Thymus (tissue), 11 donors: Measurements from ENCODE around the gene GALNT4. TPM values are rescaled to one million over a fixed set of nuclear protein-coding genes. Genes with fewer than 3 reads are reported as not detected.

Experiments
- DNase-seq, 9 donors: peaks; one replicate each; pipeline ENCODE4 v3.0.0-alpha.2; 2013; ENCODE audit warnings: low spot score in 9 of 9, low read depth in 6 of 9, missing footprints in 1 of 9
- H3K27ac ChIP-seq, 2 donors: one replicate each; pipeline ENCODE4 v1.5.1; 2013; ENCODE audit warnings: control low read depth in 1 of 2, low read depth in 1 of 2, low read length in 1 of 2, mild to moderate bottlenecking in 1 of 2, moderate library complexity in 1 of 2
- H3K27me3 ChIP-seq, 2 donors: one replicate each; pipeline ENCODE4 v1.5.1; 2013; ENCODE audit warnings: low read length in 1 of 2; ENCODE audit not compliant: control insufficient read depth in 2 of 2, insufficient read depth in 1 of 2
- H3K36me3 ChIP-seq, 2 donors: one replicate each; pipeline ENCODE4 v1.5.1; 2013; ENCODE audit warnings: low read length in 1 of 2, mild to moderate bottlenecking in 1 of 2, moderate library complexity in 1 of 2; ENCODE audit not compliant: control insufficient read depth in 2 of 2, insufficient read depth in 2 of 2
- H3K4me1 ChIP-seq, 2 donors: one replicate each; pipeline ENCODE4 v1.5.1; 2013; ENCODE audit warnings: low read length in 2 of 2; ENCODE audit not compliant: control insufficient read depth in 2 of 2, insufficient read depth in 2 of 2
- H3K4me3 ChIP-seq, 2 donors: one replicate each; pipeline ENCODE4 v1.5.1; 2013; ENCODE audit warnings: low read length in 2 of 2, control low read depth in 1 of 2, mild to moderate bottlenecking in 1 of 2
- H3K9me3 ChIP-seq, 2 donors: one replicate each; pipeline ENCODE4 v1.5.1; 2013; ENCODE audit warnings: low read length in 1 of 2, mild to moderate bottlenecking in 1 of 2; ENCODE audit not compliant: control insufficient read depth in 2 of 2, insufficient read depth in 1 of 2
- WGBS: extraction: QIAGEN DNeasy Blood & Tissue Kit; methylation state at CpG from one replicate; pipeline ENCODE4 v1.1.7; 2013; 5-methylcytosine and 5-hydroxymethylcytosine counted together
- polyA plus RNA-seq: library from polyadenylated mRNA; stranded (reverse); fragments of 200-250 nt; gene quantifications from one replicate; pipeline ENCODE4 v1.2.3, GENCODE V29; 2013
- total RNA-seq: library from RNA; stranded (reverse); fragments of 120-200 nt; gene quantifications from one replicate; pipeline ENCODE4 v1.2.4, GENCODE V29; 2013
- donor health status: healthy.

Gene GALNT4
- total and polyA plus RNA-seq, 2 donors: 1.3 to 2.9 TPM

DNA sequence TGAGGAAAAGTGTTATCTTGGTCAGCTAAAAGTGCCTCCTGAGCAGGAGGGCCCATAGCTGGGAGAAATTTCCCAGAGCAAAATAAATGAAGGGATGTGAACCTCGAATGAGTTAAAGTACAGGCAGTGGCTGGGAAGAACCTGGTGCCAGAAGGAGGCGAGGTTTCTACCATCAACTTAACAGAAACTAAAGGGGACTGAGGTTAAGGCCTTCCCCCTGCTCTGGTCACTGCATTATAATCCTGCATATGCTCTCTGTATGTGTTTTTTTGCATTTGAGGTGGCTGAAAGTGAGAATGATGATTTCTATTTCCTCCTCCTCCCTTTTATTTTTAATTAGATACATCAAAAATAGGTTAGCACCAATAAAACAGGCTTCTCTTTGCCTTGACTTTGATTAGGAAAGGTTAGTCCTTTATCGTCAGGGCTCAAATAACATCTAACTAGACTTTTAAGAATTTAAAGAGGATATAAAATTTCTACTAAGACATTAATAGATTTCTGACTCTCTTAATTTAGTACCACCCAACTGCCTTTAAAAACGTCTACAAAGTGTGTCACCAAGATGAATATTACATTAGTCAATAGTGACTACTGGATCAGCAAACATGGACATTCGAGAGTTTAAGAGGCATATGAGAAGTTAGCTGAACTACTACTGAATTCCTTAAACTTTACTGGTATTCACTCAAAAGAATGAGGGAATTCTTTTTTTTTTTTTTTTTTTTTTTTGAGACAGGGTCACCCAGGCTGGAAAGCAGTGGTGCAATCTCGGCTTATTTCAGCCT, 49.2 kb downstream of the GALNT4 start:
- Histone ChIP-seq H3K4me1 (peaks cover 0 to 4% of the 10 kb centered on the region in 2 donors), H3K4me3 (no peak overlapping the region), H3K27ac (no peak overlapping the region), H3K36me3 (no peaks in the 10 kb centered on the region), H3K27me3 (no peaks in the 10 kb centered on the region), H3K9me3 (no peaks in the 10 kb centered on the region)
- WGBS: 87% methylated on average over 6 of the region's 6 CpGs
- DNase-seq: no peak

- H3K27ac ChIP-seq: no peak overlapping the region
- 58% methylated on average over 1 of the region's 1 CpG for WGBS
- no peaks in the 10 kb centered on the region for H3K9me3 ChIP-seq
Measured at GRCh38 chr12:89474615-89475014, 50.0 kb downstream of the GALNT4 start.

More at GRCh38 chr12:89474615-89475014, 50.0 kb downstream of the GALNT4 start:
- Histone ChIP-seq H3K36me3 (no peaks in the 10 kb centered on the region), H3K4me3 (no peak overlapping the region), H3K4me1 (peaks cover 0 to 4% of the 10 kb centered on the region in 2 donors), H3K27me3 (no peaks in the 10 kb centered on the region)
- DNase-seq: no peak

Other genes starting within 250 kb of the GALNT4 start
- gene DUSP6, start 172.3 kb downstream of the GALNT4 start, total RNA-seq: 45.0 TPM
- 33.5 TPM for gene DUSP6, start 172.3 kb downstream of the GALNT4 start, polyA plus RNA-seq
- 17.1 TPM for gene POC1B, start 1.3 kb upstream of the GALNT4 start, total RNA-seq
- 12.2 TPM for gene POC1B, start 1.3 kb upstream of the GALNT4 start, polyA plus RNA-seq
- gene ATP2B1, start 184.0 kb upstream of the GALNT4 start, total RNA-seq: 35.8 TPM
- 16.2 TPM for gene ATP2B1, start 184.0 kb upstream of the GALNT4 start, polyA plus RNA-seq